Measurements from ENCODE around the gene TRAPPC14.

The TRAPPC14 gene

GRCh38 chr7:100171840-100172239, 13.3 kb upstream of the TRAPPC14 start:
- no peak overlapping the region for H3K27ac ChIP-seq
- ChIA-PET POLR2A (ENCODE audit: low non-redundant PET) (no interaction called here), CTCF (interaction anchor here (0.6 kb wide), 1 partner anchor 40 kb away, joined by 4 read pairs; no protein-coding TSS in a partner anchor)
- TF ChIP-seq CTCF (conservative IDR thresholded peaks at IDR 0.05; ENCODE audit: low read depth), result no peak
- no peak for DNase-seq (ENCODE audit: low spot score)

- H3K27ac ChIP-seq, result no peak overlapping the region
- POLR2A ChIA-PET (ENCODE audit: low non-redundant PET), result no interaction called here
- CTCF ChIA-PET, result interaction anchor here (1.0 kb wide), 1 partner anchor 13 kb away, joined by 3 read pairs; no protein-coding TSS in a partner anchor
- no peak for DNase-seq (ENCODE audit: low spot score)
- TF ChIP-seq CTCF (conservative IDR thresholded peaks at IDR 0.05; ENCODE audit: low read depth), result no peak
Measured at GRCh38 chr7:100171087-100171681, 12.7 kb upstream of the TRAPPC14 start.

GRCh38 chr7:100170101-100170897, 11.8 kb upstream of the TRAPPC14 start:
- ChIA-PET POLR2A (ENCODE audit: low non-redundant PET) (no interaction called here), CTCF (interaction anchor here (1.0 kb wide), 1 partner anchor 12 kb away, joined by 3 read pairs; no protein-coding TSS in a partner anchor)
- H3K27ac ChIP-seq, result no peak overlapping the region
- no peak for DNase-seq (ENCODE audit: low spot score)
- TF ChIP-seq CTCF (conservative IDR thresholded peaks at IDR 0.05; ENCODE audit: low read depth), result no peak

GRCh38 chr7:100169147-100169850, 10.8 kb upstream of the TRAPPC14 start:
- CTCF ChIA-PET, result no interaction called here
- no peak for TF ChIP-seq CTCF (conservative IDR thresholded peaks at IDR 0.05; ENCODE audit: low read depth)
- no peak for DNase-seq (ENCODE audit: low spot score)
- POLR2A ChIA-PET (ENCODE audit: low non-redundant PET), result no interaction called here
- peak overlapping the region; percentile 86 for H3K27ac ChIP-seq

- ChIA-PET CTCF (interaction anchor here (0.5 kb wide), 1 partner anchor 11 kb away, joined by 5 read pairs; no protein-coding TSS in a partner anchor), POLR2A (ENCODE audit: low non-redundant PET) (interaction anchor here (1.2 kb wide), 1 partner anchor 37 kb away, joined by 3 read pairs; no protein-coding TSS in a partner anchor)
- peak overlapping the region; percentile 86 for H3K27ac ChIP-seq
- TF ChIP-seq CTCF (conservative IDR thresholded peaks at IDR 0.05; ENCODE audit: low read depth), result no peak
- no peak for DNase-seq (ENCODE audit: low spot score)
Measured at GRCh38 chr7:100167912-100168323, 9.4 kb upstream of the TRAPPC14 start.
